SK-N-SH treated with all-trans-retinoic acid at 6 μM for 48 hours (cell line): ENCODE measurements around the gene LIFR.

ENCODE experiments used
- ATAC-seq: fragments of 200-7000 bp; cut with Tn5 transposase; 3 replicates; pipeline ENCODE4 v1.9.1; 2020; ENCODE audit warnings: mild to moderate bottlenecking, moderate library complexity
- ARNTL ChIP-seq: fragments of 450-650 bp; formaldehyde crosslinking; IDR thresholded peaks from 2 replicates; pipeline ENCODE4 v1.5.0; 2020; ENCODE audit warnings: low read depth, mild to moderate bottlenecking, moderate library complexity, borderline replicate concordance
- CREB5 ChIP-seq: fragments of 250-450 bp; sonication (Bioruptor Pico); IDR thresholded peaks from 2 replicates; pipeline ENCODE4 v1.5.1; 2020; ENCODE audit warnings: low read depth, mild to moderate bottlenecking, moderate library complexity
- CSDC2 ChIP-seq: fragments of 250-450 bp; sonication (Bioruptor Pico); IDR thresholded peaks from 2 replicates; pipeline ENCODE4 v1.5.0; 2020; ENCODE audit warnings: mild to moderate bottlenecking, moderate library complexity
- CSRNP3 ChIP-seq: fragments of 250-450 bp; sonication (Bioruptor Pico); IDR thresholded peaks from 2 replicates; pipeline ENCODE4 v1.5.1; 2021; ENCODE audit warnings: mild to moderate bottlenecking, moderate library complexity
- ESRRG ChIP-seq: fragments of 250-450 bp; sonication (Bioruptor Pico); IDR thresholded peaks from 2 replicates; pipeline ENCODE4 v1.6.1; 2021; ENCODE audit warnings: mild to moderate bottlenecking
- GLIS3 ChIP-seq: fragments of 250-450 bp; sonication (Bioruptor Pico); IDR thresholded peaks from 2 replicates; pipeline ENCODE4 v1.5.0; 2020; ENCODE audit warnings: mild to moderate bottlenecking, moderate library complexity
- ISL1 ChIP-seq: fragments of 250-450 bp; sonication (Bioruptor Pico); IDR thresholded peaks from 2 replicates; pipeline ENCODE4 v2.1.2; 2022; ENCODE audit warnings: mild to moderate bottlenecking, moderate library complexity
- OSR1 ChIP-seq: fragments of 250-450 bp; sonication (Bioruptor Pico); IDR thresholded peaks from 2 replicates; pipeline ENCODE4 v1.8.0; 2022; ENCODE audit warnings: moderate library complexity, mild to moderate bottlenecking, inconsistent platforms
- PATZ1 ChIP-seq: fragments of 250-450 bp; sonication (Bioruptor Pico); IDR thresholded peaks from 2 replicates; pipeline ENCODE4 v1.8.0; 2020; ENCODE audit warnings: mild to moderate bottlenecking, moderate library complexity, borderline replicate concordance
- POU6F1 ChIP-seq: fragments of 250-450 bp; sonication (Bioruptor Pico); IDR thresholded peaks from 2 replicates; pipeline ENCODE4 v1.8.0; 2021; ENCODE audit warnings: low read depth, mild to moderate bottlenecking, moderate library complexity, borderline replicate concordance
- PPARA ChIP-seq: fragments of 250-450 bp; sonication (Bioruptor Pico); IDR thresholded peaks from 2 replicates; pipeline ENCODE4 v1.5.0; 2020; ENCODE audit warnings: mild to moderate bottlenecking, borderline replicate concordance
- RARB ChIP-seq: fragments of 250-450 bp; sonication (Bioruptor Pico); IDR thresholded peaks from 2 replicates; pipeline ENCODE4 v1.8.0; 2021; ENCODE audit warnings: mild to moderate bottlenecking, moderate library complexity
- SNAI2 ChIP-seq: fragments of 250-450 bp; sonication (Bioruptor Pico); IDR thresholded peaks from 2 replicates; pipeline ENCODE4 v1.5.0; 2020; ENCODE audit warnings: mild to moderate bottlenecking, moderate library complexity
- TCF4 ChIP-seq: fragments of 250-450 bp; sonication (Bioruptor Pico); IDR thresholded peaks from 2 replicates; pipeline ENCODE4 v1.8.0; 2021; ENCODE audit warnings: mild to moderate bottlenecking, moderate library complexity, borderline replicate concordance
- TOX ChIP-seq: fragments of 250-450 bp; sonication (Bioruptor Pico); IDR thresholded peaks from 2 replicates; pipeline ENCODE4 v1.8.0; 2021; ENCODE audit warnings: mild to moderate bottlenecking, moderate library complexity, borderline replicate concordance
- TSHZ2 ChIP-seq: fragments of 250-450 bp; sonication (Bioruptor Pico); IDR thresholded peaks from 2 replicates; pipeline ENCODE4 v1.5.0; 2020; ENCODE audit warnings: mild to moderate bottlenecking, moderate library complexity
- ZFP3 ChIP-seq: fragments of 250-450 bp; sonication (Bioruptor Pico); IDR thresholded peaks from 2 replicates; pipeline ENCODE4 v1.5.0; 2020; ENCODE audit warnings: mild to moderate bottlenecking, moderate library complexity
- ZFP30 ChIP-seq: fragments of 450-650 bp; formaldehyde crosslinking; IDR thresholded peaks from 2 replicates; pipeline ENCODE4 v1.5.0; 2022; ENCODE audit warnings: mild to moderate bottlenecking, moderate library complexity
- ZNF70 ChIP-seq: fragments of 450-650 bp; formaldehyde crosslinking; IDR thresholded peaks from 2 replicates; pipeline ENCODE4 v1.5.0; 2020; ENCODE audit warnings: mild to moderate bottlenecking, moderate library complexity
- ZNF8 ChIP-seq: fragments of 450-650 bp; formaldehyde crosslinking; IDR thresholded peaks from 2 replicates; pipeline ENCODE4 v1.5.0; 2020; ENCODE audit warnings: mild to moderate bottlenecking, moderate library complexity

LIFR gene

GRCh38 chr5:38589629-38590028 is 33.2 kb upstream of the LIFR start:
- no peak for ATAC-seq
- TF ChIP-seq TSHZ2 (CRISPR knock-in tag) (no peak), TOX (CRISPR knock-in tag) (no peak), OSR1 (no peak), ARNTL (CRISPR knock-in tag) (no peak), ZFP30 (CRISPR knock-in tag) (no peak), CSDC2 (CRISPR knock-in tag) (no peak), ZFP3 (CRISPR knock-in tag) (no peak), POU6F1 (CRISPR knock-in tag) (no peak), GLIS3 (CRISPR knock-in tag) (no peak), TCF4 (CRISPR knock-in tag) (no peak), ZNF8 (CRISPR knock-in tag) (no peak), RARB (CRISPR knock-in tag) (no peak), CREB5 (CRISPR knock-in tag) (no peak), ZNF70 (no peak), SNAI2 (CRISPR knock-in tag) (no peak), ISL1 (no peak), ESRRG (CRISPR knock-in tag) (no peak)

- no peak for TF ChIP-seq PATZ1 (CRISPR knock-in tag)
- no peak for TF ChIP-seq TCF4 (CRISPR knock-in tag)
- no peak for TF ChIP-seq CSRNP3 (CRISPR knock-in tag)
- no peak for TF ChIP-seq RARB (CRISPR knock-in tag)
- TF ChIP-seq GLIS3 (CRISPR knock-in tag): no peak
- TF ChIP-seq TOX (CRISPR knock-in tag): no peak
- TF ChIP-seq, all 23 proteins: peak for 0
- ATAC-seq: no peak
Observed at GRCh38 chr5:38585816-38586215, 29.4 kb upstream of the LIFR start.

GRCh38 chr5:38583500-38583899 is 27.1 kb upstream of the LIFR start:
- ATAC-seq: no peak
- TF ChIP-seq RARB (CRISPR knock-in tag) (no peak), CREB5 (CRISPR knock-in tag) (no peak), ISL1 (no peak), ZFP3 (CRISPR knock-in tag) (no peak), PPARA (no peak), ESRRG (CRISPR knock-in tag) (no peak)
